ENCODE results near the gene PRTG. TPM values are rescaled to one million over a fixed set of nuclear protein-coding genes. Genes with fewer than 3 reads are reported as not detected.
"Not testable (repeated sequence)": the region's sequence is repeated elsewhere in the genome, so short reads cannot be mapped to it uniquely, and the experiment has no call there.

The PRTG gene
- total RNA-seq, 1 donor from 2014 or later = 10.5 TPM

DNA sequence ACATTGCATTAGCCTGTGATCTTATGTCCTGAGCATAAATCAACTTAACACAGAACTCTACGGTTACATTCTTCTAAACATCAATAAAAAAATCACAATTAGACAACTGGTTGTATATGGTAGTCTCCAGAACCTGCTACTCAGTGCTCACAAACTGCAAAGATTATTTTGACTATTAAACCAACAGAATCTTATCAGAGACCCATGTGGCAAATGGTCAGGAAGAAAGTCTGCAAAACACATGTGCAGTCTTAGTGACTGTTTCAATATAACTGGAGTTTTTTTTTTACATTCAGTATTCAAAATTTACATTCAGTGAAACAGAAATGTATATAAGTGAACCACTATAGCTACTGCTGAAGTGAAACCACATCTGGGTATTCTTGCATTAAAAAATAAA is 127.5 kb downstream of the PRTG start:
- H3K4me3 ChIP-seq = no peak overlapping the region
- H3K36me3 ChIP-seq = peaks cover 7% of the 10 kb centered on the region
- H3K27ac ChIP-seq = no peak overlapping the region
- intact Hi-C loops (cut with DNase I) = no loop called here
- TF ChIP-seq, protein P1, sequence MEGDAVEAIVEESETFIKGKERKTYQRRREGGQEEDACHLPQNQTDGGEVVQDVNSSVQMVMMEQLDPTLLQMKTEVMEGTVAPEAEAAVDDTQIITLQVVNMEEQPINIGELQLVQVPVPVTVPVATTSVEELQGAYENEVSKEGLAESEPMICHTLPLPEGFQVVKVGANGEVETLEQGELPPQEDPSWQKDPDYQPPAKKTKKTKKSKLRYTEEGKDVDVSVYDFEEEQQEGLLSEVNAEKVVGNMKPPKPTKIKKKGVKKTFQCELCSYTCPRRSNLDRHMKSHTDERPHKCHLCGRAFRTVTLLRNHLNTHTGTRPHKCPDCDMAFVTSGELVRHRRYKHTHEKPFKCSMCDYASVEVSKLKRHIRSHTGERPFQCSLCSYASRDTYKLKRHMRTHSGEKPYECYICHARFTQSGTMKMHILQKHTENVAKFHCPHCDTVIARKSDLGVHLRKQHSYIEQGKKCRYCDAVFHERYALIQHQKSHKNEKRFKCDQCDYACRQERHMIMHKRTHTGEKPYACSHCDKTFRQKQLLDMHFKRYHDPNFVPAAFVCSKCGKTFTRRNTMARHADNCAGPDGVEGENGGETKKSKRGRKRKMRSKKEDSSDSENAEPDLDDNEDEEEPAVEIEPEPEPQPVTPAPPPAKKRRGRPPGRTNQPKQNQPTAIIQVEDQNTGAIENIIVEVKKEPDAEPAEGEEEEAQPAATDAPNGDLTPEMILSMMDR (IDR thresholded peaks at IDR 0.05) = no peak
- H3K9me3 ChIP-seq = no peaks in the 10 kb centered on the region
- ATAC-seq (no peak), DNase-seq (no peak)
- H3K4me1 ChIP-seq = no peaks in the 10 kb centered on the region
- H3K27me3 ChIP-seq (ENCODE audit: low read depth) = no peaks in the 10 kb centered on the region

DNA sequence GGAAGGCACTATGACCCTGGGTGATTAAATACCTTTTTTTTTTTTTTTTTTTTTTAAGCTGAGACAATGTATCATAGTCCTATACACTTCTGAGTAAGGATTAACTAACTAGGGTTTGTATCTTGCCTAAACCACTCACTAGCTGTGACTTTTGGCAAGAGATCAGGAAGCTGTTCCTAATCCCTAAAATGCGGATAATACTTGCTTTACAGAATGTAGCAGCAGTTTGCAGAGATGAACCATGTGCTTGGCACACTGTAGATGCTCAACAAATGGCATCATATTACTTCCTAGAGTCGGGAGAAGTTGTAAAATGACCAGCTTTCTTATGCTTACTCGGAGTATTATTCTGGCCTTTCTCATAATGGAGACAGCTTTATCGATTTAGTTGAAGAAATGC is 129.2 kb downstream of the PRTG start:
- Histone ChIP-seq H3K27me3 (ENCODE audit: low read depth) (no peaks in the 10 kb centered on the region), H3K9me3 (no peaks in the 10 kb centered on the region), H3K36me3 (peaks cover 3% of the 10 kb centered on the region), H3K27ac (no peak overlapping the region), H3K4me3 (no peak overlapping the region), H3K4me1 (no peaks in the 10 kb centered on the region)
- intact Hi-C loops (cut with DNase I) = no loop called here
- DNase-seq = no peak
- TF ChIP-seq, protein P1 (IDR thresholded peaks at IDR 0.05) = no peak
- ATAC-seq = no peak

DNA sequence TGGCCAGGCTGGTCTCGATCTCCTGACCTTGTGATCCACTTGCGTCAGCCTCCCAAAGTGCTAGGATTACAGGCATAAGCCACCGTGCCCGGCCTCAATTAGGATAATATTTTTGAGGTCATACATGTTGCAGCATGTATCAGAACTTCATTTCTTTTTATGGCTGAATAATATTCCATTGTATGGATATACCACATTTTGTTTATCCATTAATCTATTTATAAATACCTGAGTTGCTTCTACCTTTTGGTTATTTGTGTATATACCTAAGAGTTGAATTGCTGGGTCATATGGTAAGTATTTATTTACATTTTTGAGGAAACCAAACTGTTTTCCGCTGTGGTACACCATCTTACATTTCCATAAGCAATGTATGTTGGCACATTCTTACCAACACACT is 136.7 kb downstream of the PRTG start:
- Histone ChIP-seq H3K36me3 (no peaks in the 10 kb centered on the region), H3K27ac (no peak overlapping the region), H3K27me3 (ENCODE audit: low read depth) (no peaks in the 10 kb centered on the region), H3K4me1 (no peaks in the 10 kb centered on the region), H3K4me3 (no peak overlapping the region), H3K9me3 (no peaks in the 10 kb centered on the region)
- no peak for DNase-seq
- TF ChIP-seq, protein P1 (IDR thresholded peaks at IDR 0.05) = no peak
- no peak for ATAC-seq
- intact Hi-C loops (cut with DNase I) = no loop called here

DNA sequence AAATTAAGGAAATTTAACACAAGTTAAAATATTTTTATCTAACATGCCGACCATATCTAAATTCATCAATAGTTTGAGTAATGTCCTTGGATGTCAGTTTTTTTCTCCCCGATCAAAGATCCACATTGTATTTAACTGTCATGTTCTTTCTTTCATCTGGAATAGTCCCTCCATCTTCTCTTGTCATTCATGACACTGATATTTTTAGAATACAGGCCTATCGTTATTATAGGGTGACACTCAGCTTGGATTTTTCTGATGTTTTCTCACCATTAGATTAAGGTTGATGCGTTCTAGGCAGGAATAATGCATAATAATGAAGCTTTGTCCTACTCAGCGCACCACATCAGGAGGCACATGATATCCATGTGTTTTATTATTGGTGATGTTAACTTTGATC is 141.6 kb downstream of the PRTG start:
- H3K27ac ChIP-seq = no peak overlapping the region
- intact Hi-C loops (cut with DNase I) = no loop called here
- TF ChIP-seq, protein P1 (IDR thresholded peaks at IDR 0.05) = no peak

DNA sequence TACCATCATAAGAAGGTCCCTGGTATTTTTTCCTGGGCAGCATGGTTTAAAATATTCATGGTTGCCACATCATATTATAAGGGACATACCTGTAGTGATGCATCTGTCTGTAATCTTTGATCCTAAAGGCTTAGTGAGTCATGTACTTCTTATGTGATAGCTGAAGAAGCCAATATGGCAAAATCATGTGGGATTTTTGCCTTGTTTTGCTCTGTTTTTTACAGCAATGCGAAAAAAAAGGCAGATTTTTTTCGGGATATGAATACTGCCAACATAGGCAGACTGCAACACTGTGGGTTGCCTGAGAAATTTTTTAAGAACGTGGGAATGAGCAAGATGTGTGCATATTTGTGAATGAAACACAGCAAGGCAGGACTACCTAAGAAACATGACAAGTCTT is 143.5 kb downstream of the PRTG start:
- Histone ChIP-seq H3K36me3 (no peaks in the 10 kb centered on the region), H3K4me1 (no peaks in the 10 kb centered on the region), H3K27ac (no peak overlapping the region), H3K4me3 (no peak overlapping the region), H3K9me3 (no peaks in the 10 kb centered on the region), H3K27me3 (ENCODE audit: low read depth) (no peaks in the 10 kb centered on the region)
- TF ChIP-seq, protein P1 (IDR thresholded peaks at IDR 0.05) = no peak
- intact Hi-C loops (cut with DNase I) = no loop called here
- ATAC-seq (no peak), DNase-seq (no peak)

More for the DNA sequence above, 141.6 kb downstream of the PRTG start:
- no peaks in the 10 kb centered on the region for H3K36me3 ChIP-seq
- ATAC-seq (no peak), DNase-seq (no peak)
- no peak overlapping the region for H3K4me3 ChIP-seq
- no peaks in the 10 kb centered on the region for H3K9me3 ChIP-seq
- no peaks in the 10 kb centered on the region for H3K4me1 ChIP-seq
- H3K27me3 ChIP-seq (ENCODE audit: low read depth) = no peaks in the 10 kb centered on the region

DNA sequence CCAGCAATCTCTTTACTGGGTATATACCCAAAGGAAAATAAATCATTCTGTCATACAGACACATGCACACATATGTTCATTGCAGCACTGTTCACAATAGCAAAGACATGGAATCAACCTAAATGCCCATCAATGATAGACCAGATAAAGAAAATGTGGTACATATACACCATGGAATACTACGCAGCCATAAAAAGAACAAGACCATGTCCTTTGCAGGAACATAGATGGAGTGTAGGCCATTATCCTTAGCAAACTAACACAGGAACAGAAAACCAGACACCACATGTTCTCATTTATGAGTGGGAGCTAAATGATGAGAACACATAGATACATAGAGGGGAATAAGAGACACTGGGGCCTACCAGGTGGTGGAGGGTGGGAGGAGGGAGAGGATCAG is 149.9 kb downstream of the PRTG start:
- H3K9me3 ChIP-seq; H3K27ac ChIP-seq; intact Hi-C loops (cut with DNase I); DNase-seq; ATAC-seq; H3K4me3 ChIP-seq; H3K36me3 ChIP-seq; H3K4me1 ChIP-seq: not testable (repeated sequence)
- peaks cover 10% of the 10 kb centered on the region for H3K27me3 ChIP-seq (ENCODE audit: low read depth)

All from lower lobe of right lung (tissue), 2 donors.